HCT116 (cell line): Measurements from ENCODE around the gene SLC9A9. TPM values are rescaled to one million over a fixed set of nuclear protein-coding genes. Genes with fewer than 3 reads are reported as not detected.

Experiments used
- ATAC-seq: fragments of 200-7000 bp; cut with Tn5 transposase; 2 replicates; pipeline ENCODE4 v1.9.1; 2020; ENCODE audit warnings: mild to moderate bottlenecking, moderate library complexity
- BruUV-seq: library from RNA; stranded (reverse); fragments of 400-500 nt; replicated peaks from 2 replicates; lab custom pipeline; 2021; lab: Mats Ljungman, UMichigan
- CTCF ChIA-PET: fragments of 300-600 bp; sonication (Branson Sonifier 250); formaldehyde crosslinking; loops from one replicate; lab custom pipeline; 2021; ENCODE audit warnings: antibody characterized with exemption; lab: Charles Lee
- POLR2A ChIA-PET: fragments of 300-600, 350-600 bp; sonication (Branson Sonifier 250); formaldehyde crosslinking; loops from one replicate; lab custom pipeline; 2021; ENCODE audit warnings: antibody characterized with exemption; lab: Charles Lee
- RAD21 ChIA-PET, 2 experiments: fragments of 300-600 bp; sonication (Branson Sonifier 250); formaldehyde crosslinking; loops; one replicate each; lab custom pipeline; 2023; ENCODE audit warnings: low total read pairs in 2 of 2; ENCODE audit not compliant: uncharacterized antibody in 2 of 2, unreplicated experiment in 2 of 2, low non-redundant PET in 1 of 2; lab: Charles Lee
- DNase-seq: peaks from one replicate; pipeline ENCODE4 v3.0.0-alpha.2; 2010; ENCODE audit warnings: low read depth, low spot score
- H2AFZ ChIP-seq: fragments of 200-600 bp; shearing (Covaris generic), sonication (generic); 2 replicates; pipeline ENCODE4 v1.6.1; 2017; ENCODE audit warnings: low read depth, mixed run types, mixed read lengths, antibody characterized with exemption, low read length; ENCODE audit not compliant: poor library complexity, severe bottlenecking
- H3K27ac ChIP-seq: 2 replicates; pipeline ENCODE4 v1.5.1; 2012; ENCODE audit warnings: low read depth, low read length
- H3K27me3 ChIP-seq: fragments of 200-600 bp; sonication (generic); 2 replicates; pipeline ENCODE4 v1.6.1; 2016; ENCODE audit warnings: mixed run types, low read length, mixed read lengths; ENCODE audit not compliant: insufficient read depth
- H3K36me3 ChIP-seq, 2 experiments: fragments of 200-500 bp in 1 of 2; fragments of 200-600 bp in 1 of 2; sonication (Bioruptor generic) in 1 of 2; sonication (generic) in 1 of 2; 2 replicates each; pipeline versions ENCODE4 v1.5.1 to v1.6.1; 2014 to 2016; ENCODE audit warnings: low read length in 2 of 2, inconsistent platforms in 1 of 2, mixed read lengths in 1 of 2, mixed run types in 1 of 2; ENCODE audit not compliant: insufficient read depth in 2 of 2, control insufficient read depth in 1 of 2
- H3K4me1 ChIP-seq, 2 experiments: fragments of 200-600 bp in 1 of 2; sonication (generic) in 1 of 2; 2 replicates each; pipeline versions ENCODE4 v1.5.1 to v1.6.1; 2012 to 2017; ENCODE audit warnings: low read length in 2 of 2, inconsistent platforms in 1 of 2, mild to moderate bottlenecking in 1 of 2, mixed read lengths in 1 of 2, mixed run types in 1 of 2, moderate library complexity in 1 of 2; ENCODE audit not compliant: insufficient read depth in 2 of 2, control insufficient read depth in 1 of 2
- H3K4me2 ChIP-seq: fragments of 200-600 bp; sonication (generic); 2 replicates; pipeline ENCODE4 v1.6.1; 2017; ENCODE audit warnings: mixed run types, low read length, mixed read lengths
- H3K4me3 ChIP-seq, 2 experiments: fragments of 200-600 bp in 1 of 2; sonication (generic) in 1 of 2; replicated peaks in 1 of 2; 2 replicates each; pipeline ENCODE4 v1.5.1; 2011 to 2016; ENCODE audit warnings: low read length in 2 of 2, control low read depth in 1 of 2, low read depth in 1 of 2, mild to moderate bottlenecking in 1 of 2, mixed read lengths in 1 of 2, mixed run types in 1 of 2
- H3K79me2 ChIP-seq: fragments of 200-600 bp; sonication (generic); 2 replicates; pipeline ENCODE4 v1.6.1; 2017; ENCODE audit warnings: mild to moderate bottlenecking, mixed run types, low read length, moderate library complexity, mixed read lengths; ENCODE audit not compliant: insufficient read depth
- H3K9ac ChIP-seq: fragments of 200-600 bp; sonication (generic); 2 replicates; pipeline ENCODE4 v1.6.1; 2016; ENCODE audit warnings: low read length, mixed read lengths
- H3K9me2 ChIP-seq: fragments of 200-600 bp; sonication (generic), shearing (Covaris generic); 2 replicates; pipeline ENCODE4 v1.6.1; 2017; ENCODE audit warnings: mixed run types, mild to moderate bottlenecking, moderate library complexity; ENCODE audit not compliant: insufficient read depth
- H3K9me3 ChIP-seq, 2 experiments: fragments of 200-500 bp in 1 of 2; fragments of 200-600 bp in 1 of 2; sonication (Bioruptor generic) in 1 of 2; sonication (generic) in 1 of 2; 2 replicates each; pipeline ENCODE4 v1.6.1; 2014 to 2017; ENCODE audit warnings: low read length in 2 of 2, mixed read lengths in 2 of 2, inconsistent platforms in 1 of 2, low read depth in 1 of 2, mild to moderate bottlenecking in 1 of 2, mixed run types in 1 of 2, moderate library complexity in 1 of 2; ENCODE audit not compliant: control insufficient read depth in 1 of 2, insufficient read depth in 1 of 2
- H4K20me1 ChIP-seq: fragments of 200-600 bp; sonication (generic), shearing (Covaris generic); 2 replicates; pipeline ENCODE4 v1.6.1; 2017; ENCODE audit warnings: mixed run types, mild to moderate bottlenecking, moderate library complexity; ENCODE audit not compliant: insufficient read depth
- CEBPB ChIP-seq: IDR thresholded peaks from 2 replicates; pipeline ENCODE4 v1.6.1; 2012; ENCODE audit warnings: low read depth
- EGR1 ChIP-seq: IDR thresholded peaks from 2 replicates; pipeline ENCODE4 v1.6.1; 2012; ENCODE audit warnings: low read depth
- EZH2 ChIP-seq: fragments of 200-600 bp; sonication (generic); IDR thresholded peaks from 2 replicates; pipeline ENCODE4 v1.6.1; 2017; ENCODE audit warnings: antibody characterized with exemption, mixed run types
- JUND ChIP-seq: IDR thresholded peaks from 2 replicates; pipeline ENCODE4 v1.6.1; 2012
- POLR2A ChIP-seq: IDR thresholded peaks from 2 replicates; pipeline ENCODE4 v1.7.0; 2011; ENCODE audit warnings: borderline replicate concordance; ENCODE audit not compliant: insufficient read depth, insufficient read length; ENCODE audit errors: extremely low read depth
- RAD21 ChIP-seq: IDR thresholded peaks from 2 replicates; pipeline ENCODE4 v1.6.1; 2012; ENCODE audit warnings: low read depth, mild to moderate bottlenecking
- SP1 ChIP-seq: IDR thresholded peaks from 2 replicates; pipeline ENCODE4 v1.6.1; 2012; ENCODE audit warnings: low read depth
- YY1 ChIP-seq: IDR thresholded peaks from 2 replicates; pipeline ENCODE4 v1.6.1; 2011; ENCODE audit warnings: low read length, low read depth, moderate library complexity, mild to moderate bottlenecking; ENCODE audit not compliant: insufficient replicate concordance; ENCODE audit errors: extremely low read depth
- ZFX ChIP-seq: fragments of 450-650 bp; IDR thresholded peaks from 2 replicates; pipeline ENCODE4 v1.6.1; 2017
- ZNF274 ChIP-seq: fragments of 200-500 bp; sonication (Bioruptor generic); IDR thresholded peaks from 2 replicates; pipeline ENCODE4 v1.6.1; 2014; ENCODE audit warnings: mild to moderate bottlenecking, low read depth, low read length, inconsistent platforms
- intact Hi-C: fragments of 100-400 bp; cut with micrococcal nuclease; formaldehyde crosslinking; loops from 2 replicates; pipeline ENCODE4 v1.10.0; 2022
- total RNA-seq: library from RNA; stranded (reverse); gene quantifications from one replicate; pipeline ENCODE4 v1.2.1, GENCODE V29; 2021; ENCODE audit not compliant: unreplicated experiment
- TF ChIP-seq, protein P1 (sequence below): IDR thresholded peaks from 2 replicates; pipeline ENCODE4 v1.6.1; 2011; ENCODE audit warnings: mild to moderate bottlenecking, low read length, moderate library complexity; ENCODE audit not compliant: insufficient replicate concordance; ENCODE audit errors: extremely low read depth

The SLC9A9 gene
- total RNA-seq, 1 experiment from 2014 or later = 0.20 TPM

DNA sequence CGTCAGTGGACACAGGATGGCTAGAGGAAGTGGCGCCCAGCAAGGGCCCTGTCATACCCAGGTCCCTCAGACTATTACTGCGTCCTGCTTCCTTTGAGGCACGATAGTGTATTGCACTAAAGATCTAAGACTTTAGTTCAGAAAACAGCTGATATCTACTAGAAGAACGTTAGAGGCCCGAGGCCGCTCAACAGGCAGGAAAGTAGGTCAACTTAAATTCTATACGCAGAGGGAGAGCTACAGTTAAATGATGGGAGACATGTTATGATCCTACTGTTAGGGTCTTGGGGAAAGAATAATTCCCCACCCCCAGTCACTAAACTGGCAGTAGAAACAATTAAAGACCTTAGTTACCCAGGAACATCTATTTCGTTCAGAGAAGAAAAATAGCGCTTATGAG, 410.9 kb downstream of the SLC9A9 start:
- CTCF ChIA-PET = no interaction called here

DNA sequence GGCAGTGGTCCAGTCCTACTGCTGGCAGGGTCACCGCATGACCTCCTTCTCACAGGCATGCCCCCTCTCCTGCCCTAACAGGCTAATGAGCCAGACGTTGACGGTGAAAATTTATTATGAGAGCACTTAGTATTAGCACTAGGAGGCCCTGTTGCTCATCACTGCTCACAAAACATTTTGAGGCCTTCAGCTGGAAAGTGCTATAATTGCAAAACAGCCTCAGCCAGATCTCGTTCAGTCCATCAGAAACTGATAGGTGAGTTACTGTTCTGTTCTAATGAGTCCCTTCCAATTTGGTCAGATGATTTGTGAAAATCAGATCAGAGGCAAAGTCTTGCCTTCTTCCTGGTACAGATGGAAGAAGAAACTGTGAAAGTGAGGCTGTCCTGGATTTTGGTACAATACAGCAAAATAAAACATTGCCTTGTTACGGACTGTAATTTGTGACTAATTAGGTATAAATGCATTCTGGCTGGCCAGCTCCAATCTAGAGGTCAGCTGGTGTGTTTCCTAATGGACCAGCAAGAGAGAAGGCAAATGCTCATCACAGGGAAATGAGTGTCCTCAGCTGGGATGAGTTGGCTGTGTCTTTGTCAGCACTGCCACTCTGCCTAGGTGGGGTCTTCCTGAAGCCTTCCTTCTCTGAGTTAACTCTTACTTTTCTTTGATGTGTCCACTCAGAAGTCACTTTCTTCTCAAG, 411.9 kb downstream of the SLC9A9 start:
- no peak for ATAC-seq
- Histone ChIP-seq H3K27me3 (no peaks in the 10 kb centered on the region), H4K20me1 (no peaks in the 10 kb centered on the region), H3K4me2 (no peak overlapping the region), H3K9ac (no peak overlapping the region), H3K4me3 (no peak overlapping the region), H3K9me2 (no peaks in the 10 kb centered on the region), H3K79me2 (no peaks in the 10 kb centered on the region), H2AFZ (no peak overlapping the region), H3K36me3 (no peaks in the 10 kb centered on the region), H3K9me3 (no peaks in the 10 kb centered on the region), H3K27ac (no peak overlapping the region), H3K4me1 (no peaks in the 10 kb centered on the region)
- no peak for DNase-seq
- ChIA-PET CTCF (no interaction called here), RAD21 (no interaction called here), POLR2A (no interaction called here)
- TF ChIP-seq JUND = no peak
- TF ChIP-seq POLR2A = no peak
- TF ChIP-seq CEBPB = no peak
- no peak for TF ChIP-seq RAD21
- no TSS peak for BruUV-seq
- intact Hi-C loops = no loop called here

More for the DNA sequence above, 410.9 kb downstream of the SLC9A9 start:
- H3K9me3 ChIP-seq = no peaks in the 10 kb centered on the region
- no peak overlapping the region for H3K4me3 ChIP-seq
- RAD21 ChIA-PET = no interaction called here
- H2AFZ ChIP-seq = no peak overlapping the region
- H3K27me3 ChIP-seq = no peaks in the 10 kb centered on the region
- no peaks in the 10 kb centered on the region for H3K36me3 ChIP-seq
- no peak for TF ChIP-seq ZNF274
- no peak for TF ChIP-seq EGR1
- no peak for TF ChIP-seq ZFX
- TF ChIP-seq YY1 = no peak
- TF ChIP-seq SP1 = no peak
- no peak for TF ChIP-seq EZH2
- TF ChIP-seq, protein P1, sequence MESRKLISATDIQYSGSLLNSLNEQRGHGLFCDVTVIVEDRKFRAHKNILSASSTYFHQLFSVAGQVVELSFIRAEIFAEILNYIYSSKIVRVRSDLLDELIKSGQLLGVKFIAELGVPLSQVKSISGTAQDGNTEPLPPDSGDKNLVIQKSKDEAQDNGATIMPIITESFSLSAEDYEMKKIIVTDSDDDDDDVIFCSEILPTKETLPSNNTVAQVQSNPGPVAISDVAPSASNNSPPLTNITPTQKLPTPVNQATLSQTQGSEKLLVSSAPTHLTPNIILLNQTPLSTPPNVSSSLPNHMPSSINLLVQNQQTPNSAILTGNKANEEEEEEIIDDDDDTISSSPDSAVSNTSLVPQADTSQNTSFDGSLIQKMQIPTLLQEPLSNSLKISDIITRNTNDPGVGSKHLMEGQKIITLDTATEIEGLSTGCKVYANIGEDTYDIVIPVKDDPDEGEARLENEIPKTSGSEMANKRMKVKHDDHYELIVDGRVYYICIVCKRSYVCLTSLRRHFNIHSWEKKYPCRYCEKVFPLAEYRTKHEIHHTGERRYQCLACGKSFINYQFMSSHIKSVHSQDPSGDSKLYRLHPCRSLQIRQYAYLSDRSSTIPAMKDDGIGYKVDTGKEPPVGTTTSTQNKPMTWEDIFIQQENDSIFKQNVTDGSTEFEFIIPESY = no peak
- no peak for ATAC-seq
- no peak overlapping the region for H3K9ac ChIP-seq
- no peaks in the 10 kb centered on the region for H3K9me2 ChIP-seq
- intact Hi-C loops = no loop called here
- H3K27ac ChIP-seq = no peak overlapping the region
- BruUV-seq = no TSS peak
- no peaks in the 10 kb centered on the region for H4K20me1 ChIP-seq
- POLR2A ChIA-PET = no interaction called here
- H3K4me1 ChIP-seq = no peaks in the 10 kb centered on the region
- no peak overlapping the region for H3K4me2 ChIP-seq
- no peak for DNase-seq
- H3K79me2 ChIP-seq = no peaks in the 10 kb centered on the region
